ENCODE results near the gene CYSTM1.
A peak's percentile ranks its signal among the peaks of the same experiment; 100 is the strongest.

The CYSTM1 gene

GRCh38 chr5:140236891-140237598, 62.1 kb downstream of the CYSTM1 start:
- DNase-seq (ENCODE audit: low read depth) = no peak

GRCh38 chr5:140238756-140239155, 63.8 kb downstream of the CYSTM1 start:
- no peak for DNase-seq (ENCODE audit: low read depth)

- DNase-seq (ENCODE audit: low read depth) = no peak
Measured at GRCh38 chr5:140239461-140239860, 64.5 kb downstream of the CYSTM1 start.

- no peak for DNase-seq (ENCODE audit: low read depth)
Measured at GRCh38 chr5:140239939-140240700, 65.1 kb downstream of the CYSTM1 start.

GRCh38 chr5:140240987-140241706, 66.2 kb downstream of the CYSTM1 start:
- DNase-seq (ENCODE audit: low read depth) = peak; percentile 80

GRCh38 chr5:140242099-140242498, 67.1 kb downstream of the CYSTM1 start:
- no peak for DNase-seq (ENCODE audit: low read depth)

- DNase-seq (ENCODE audit: low read depth) = no peak
Measured at GRCh38 chr5:140242890-140243585, 68.0 kb downstream of the CYSTM1 start.

- DNase-seq (ENCODE audit: low read depth) = no peak
Measured at GRCh38 chr5:140243706-140244250, 68.8 kb downstream of the CYSTM1 start.

- DNase-seq (ENCODE audit: low read depth) = peak; percentile 67
Measured at GRCh38 chr5:140244525-140245025, 69.6 kb downstream of the CYSTM1 start.

- no peak for DNase-seq (ENCODE audit: low read depth)
Measured at GRCh38 chr5:140245341-140245740, 70.4 kb downstream of the CYSTM1 start.

GRCh38 chr5:140245926-140246325, 70.9 kb downstream of the CYSTM1 start:
- DNase-seq (ENCODE audit: low read depth) = no peak

- DNase-seq (ENCODE audit: low read depth) = peak; percentile 43
Measured at GRCh38 chr5:140246378-140247122, 71.6 kb downstream of the CYSTM1 start.

- DNase-seq (ENCODE audit: low read depth) = no peak
Measured at GRCh38 chr5:140248414-140248813, 73.4 kb downstream of the CYSTM1 start.

- no peak for DNase-seq (ENCODE audit: low read depth)
Measured at GRCh38 chr5:140249536-140249935, 74.5 kb downstream of the CYSTM1 start.

GRCh38 chr5:140250386-140250785, 75.4 kb downstream of the CYSTM1 start:
- DNase-seq (ENCODE audit: low read depth) = no peak

GRCh38 chr5:140251527-140251973, 76.6 kb downstream of the CYSTM1 start:
- peak; percentile 92 for DNase-seq (ENCODE audit: low read depth)

GRCh38 chr5:140252470-140253126, 77.6 kb downstream of the CYSTM1 start:
- DNase-seq (ENCODE audit: low read depth) = no peak

- DNase-seq (ENCODE audit: low read depth) = no peak
Measured at GRCh38 chr5:140253985-140254384, 79.0 kb downstream of the CYSTM1 start.

GRCh38 chr5:140255460-140256157, 80.6 kb downstream of the CYSTM1 start:
- no peak for DNase-seq (ENCODE audit: low read depth)

- no peak for DNase-seq (ENCODE audit: low read depth)
Measured at GRCh38 chr5:140256726-140257125, 81.7 kb downstream of the CYSTM1 start.
